Psoas muscle (tissue), 8 donors: ENCODE measurements around the gene ZNF580. TPM values are rescaled to one million over a fixed set of nuclear protein-coding genes. Genes with fewer than 3 reads are reported as not detected.

Experiments used
- ATAC-seq, 4 donors: fragments of 200-7000 bp; cut with Tn5 transposase; one replicate each; pipeline ENCODE4 v1.9.1; 2020; ENCODE audit warnings: moderate library complexity in 3 of 4, mild to moderate bottlenecking in 2 of 4
- DNase-seq, 2 donors: peaks; one replicate each; pipeline ENCODE4 v3.0.0-alpha.2; 2020
- H3K27ac ChIP-seq: fragments of 200-600 bp; one replicate; pipeline ENCODE4 v1.8.0; 2022
- H3K27me3 ChIP-seq, 3 donors: fragments of 200-600 bp in 1 of 3; one replicate each; pipeline versions ENCODE4 v1.6.1 to v1.8.0; 2013 to 2022; ENCODE audit warnings: low read length in 2 of 3, mild to moderate bottlenecking in 2 of 3, moderate library complexity in 1 of 3; ENCODE audit not compliant: insufficient read depth in 3 of 3
- H3K36me3 ChIP-seq, 2 donors: fragments of 200-600 bp in 1 of 2; one replicate each; pipeline versions ENCODE4 v1.6.1 to v1.8.0; 2013 to 2022; ENCODE audit warnings: low read depth in 1 of 2, mild to moderate bottlenecking in 1 of 2, moderate library complexity in 1 of 2; ENCODE audit not compliant: insufficient read depth in 1 of 2
- H3K4me1 ChIP-seq: fragments of 200-600 bp; one replicate; pipeline ENCODE4 v1.8.0; 2022
- H3K4me3 ChIP-seq: fragments of 200-600 bp; one replicate; pipeline ENCODE4 v1.8.0; 2022; ENCODE audit warnings: mild to moderate bottlenecking
- H3K9me3 ChIP-seq: fragments of 200-600 bp; one replicate; pipeline ENCODE4 v1.8.0; 2022
- CTCF ChIP-seq: fragments of 200-600 bp; IDR thresholded peaks from one replicate; pipeline ENCODE4 v1.8.0; 2022; ENCODE audit warnings: antibody characterized with exemption
- WGBS, 3 donors: extraction: QIAGEN DNeasy Blood & Tissue Kit; methylation state at CpG; one replicate each; pipeline versions ENCODE4 v1.1.6 to v1.1.7; 2013; 5-methylcytosine and 5-hydroxymethylcytosine counted together
- intact Hi-C, 2 donors: fragments of 100-400 bp; cut with DNase I; formaldehyde crosslinking; loops; one replicate each; pipeline versions ENCODE4 v1.11.0 to v1.14.2; 2022
- polyA plus RNA-seq, 3 donors: library from polyadenylated mRNA; stranded (reverse); fragments of 200-250 nt; gene quantifications; one replicate each; pipeline ENCODE4 v1.2.3, GENCODE V29; 2013
- total RNA-seq, 4 donors: library from RNA; stranded (reverse); fragmentation: NEBNext Ultra II Directional in 2 of 4; extraction: Animal tissue kit (Norgen Biotek cat#: 25700) in 2 of 4; gene quantifications; one replicate each; pipeline versions ENCODE4 v1.2.1 to v1.2.4, GENCODE V29; 2021 to 2023
- donor health status: healthy with polysubstance abuse.
- donor health status: DM: no; HTN: no; CAD: no; lungs with moderate emphysema.
- donor health status: Bipolar disorder and iron deficiency.
- donor health status: healthy.
- donor health status: DM: yes; HTN: yes; CAD: no.
- donor health status: DM: no; HTN: no; CAD: no.
- donor health status: DM: no; HTN: no; CAD: no.
- donor health status: DM: yes; HTN: yes; CAD: no.

ZNF580 gene
- total and polyA plus RNA-seq, 7 donors: 5.9 to 21.1 (median 13.5) TPM

GRCh38 chr19:55671054-55671378, 30.2 kb downstream of the ZNF580 start:
- intact Hi-C loops: loop anchor here in 1 of 2 donors (2.0 kb wide), 1 partner anchor 14 kb away; no protein-coding TSS in a partner anchor
- 64 to 66% (median 65%) methylated on average over 2 of the region's 2 CpGs for WGBS, 3 donors
- no peak for ATAC-seq
- Histone ChIP-seq H3K36me3 (peaks cover 3 to 70% of the 10 kb centered on the region in 2 donors), H3K4me3 (no peak overlapping the region), H3K9me3 (no peaks in the 10 kb centered on the region), H3K27me3 (no peaks in the 10 kb centered on the region), H3K4me1 (peaks cover 8% of the 10 kb centered on the region), H3K27ac (no peak overlapping the region)
- TF ChIP-seq CTCF: no peak
- no peak for DNase-seq

- TF ChIP-seq CTCF: no peak
- Histone ChIP-seq H3K9me3 (no peaks in the 10 kb centered on the region), H3K27ac (no peak overlapping the region), H3K4me1 (peaks cover 22% of the 10 kb centered on the region), H3K36me3 (peaks cover 3 to 55% of the 10 kb centered on the region in 2 donors), H3K27me3 (no peaks in the 10 kb centered on the region), H3K4me3 (no peak overlapping the region)
- DNase-seq (no peak), ATAC-seq (no peak)
- intact Hi-C loops: no loop called here
- 83 to 92% (median 83%) methylated on average over 5 of the region's 5 CpGs for WGBS, 3 donors
Observed at GRCh38 chr19:55672418-55672817, 31.6 kb downstream of the ZNF580 start.

GRCh38 chr19:55673465-55673864, 32.7 kb downstream of the ZNF580 start:
- Histone ChIP-seq H3K27ac (no peak overlapping the region), H3K4me3 (no peak overlapping the region), H3K9me3 (no peaks in the 10 kb centered on the region), H3K36me3 (peaks cover 3 to 57% of the 10 kb centered on the region in 2 donors), H3K27me3 (no peaks in the 10 kb centered on the region), H3K4me1 (peaks cover 30% of the 10 kb centered on the region)
- TF ChIP-seq CTCF: no peak
- ATAC-seq (no peak), DNase-seq (no peak)
- WGBS, 3 donors: 75 to 86% (median 76%) methylated on average over 9 of the region's 9 CpGs
- intact Hi-C loops: no loop called here

GRCh38 chr19:55673889-55674288, 33.1 kb downstream of the ZNF580 start:
- DNase-seq: no peak
- WGBS, 3 donors: 61 to 80% (median 65%) methylated on average over 12 to 15 of the region's 15 CpGs
- no peak for TF ChIP-seq CTCF
- peaks cover 30% of the 10 kb centered on the region for H3K4me1 ChIP-seq
- H3K27ac ChIP-seq: no peak overlapping the region
- no peaks in the 10 kb centered on the region for H3K9me3 ChIP-seq
- peaks cover 3 to 57% of the 10 kb centered on the region in 2 donors for H3K36me3 ChIP-seq
- no peaks in the 10 kb centered on the region for H3K27me3 ChIP-seq
- no peak overlapping the region for H3K4me3 ChIP-seq
- intact Hi-C loops: no loop called here
- ATAC-seq: no peak

- no peak for DNase-seq
- no peaks in the 10 kb centered on the region for H3K27me3 ChIP-seq
- no peaks in the 10 kb centered on the region for H3K9me3 ChIP-seq
- ATAC-seq: no peak
- H3K36me3 ChIP-seq: peaks cover 3 to 57% of the 10 kb centered on the region in 2 donors
- H3K27ac ChIP-seq: peak overlapping the region; percentile 95
- WGBS, 3 donors: 19 to 25% (median 22%) methylated on average over 12 to 17 of the region's 17 CpGs
- peak overlapping the region; percentile 90 for H3K4me3 ChIP-seq
- peaks cover 30% of the 10 kb centered on the region for H3K4me1 ChIP-seq
- intact Hi-C loops: no loop called here
- no peak for TF ChIP-seq CTCF
Observed at GRCh38 chr19:55674459-55674840, 33.6 kb downstream of the ZNF580 start.
